Panc1 (cell line): ENCODE results near the gene SGPP2. TPM values are rescaled to one million over a fixed set of nuclear protein-coding genes. Genes with fewer than 3 reads are reported as not detected.

ENCODE experiments used
- ATAC-seq: fragments of 200-7000 bp; cut with Tn5 transposase; 2 replicates; pipeline ENCODE4 v1.9.1; 2020; ENCODE audit warnings: mild to moderate bottlenecking, moderate library complexity
- BruUV-seq: library from RNA; stranded (reverse); fragments of 400-500 nt; replicated peaks from 2 replicates; lab custom pipeline; 2021; lab: Mats Ljungman, UMichigan
- CTCF ChIA-PET: fragments of 300-600 bp; sonication (Branson Sonifier 250); formaldehyde crosslinking; loops from one replicate; lab custom pipeline; 2022; ENCODE audit warnings: antibody characterized with exemption; lab: Charles Lee
- POLR2A ChIA-PET: fragments of 300-600 bp; sonication (Branson Sonifier 250); formaldehyde crosslinking; loops from one replicate; lab custom pipeline; 2022; ENCODE audit warnings: antibody characterized with exemption; lab: Charles Lee
- DNase-seq: peaks from one replicate; pipeline ENCODE4 v3.0.0-alpha.2; 2010; ENCODE audit warnings: low read depth, low spot score
- H3K27ac ChIP-seq: 2 replicates; pipeline ENCODE4 v1.5.1; 2011; ENCODE audit warnings: mild to moderate bottlenecking, low read length, inconsistent platforms
- H3K27me3 ChIP-seq: fragments of 200-500 bp; sonication (Bioruptor generic); 2 replicates; pipeline ENCODE4 v1.6.0; 2014; ENCODE audit warnings: low read length, inconsistent platforms; ENCODE audit not compliant: control insufficient read depth, insufficient read depth
- H3K36me3 ChIP-seq: fragments of 200-500 bp; sonication (Bioruptor generic); 2 replicates; pipeline ENCODE4 v1.5.1; 2014; ENCODE audit warnings: inconsistent platforms, mild to moderate bottlenecking, low read length, moderate library complexity; ENCODE audit not compliant: control insufficient read depth, insufficient read depth
- H3K4me1 ChIP-seq: 2 replicates; pipeline ENCODE4 v1.5.1; 2011; ENCODE audit warnings: inconsistent platforms, mild to moderate bottlenecking, low read length, moderate library complexity; ENCODE audit not compliant: control insufficient read depth, insufficient read depth
- H3K4me3 ChIP-seq, 2 experiments: 2 replicates each; pipeline ENCODE4 v1.5.1; 2011 to 2012; ENCODE audit warnings: low read depth in 2 of 2, low read length in 2 of 2, mild to moderate bottlenecking in 2 of 2, inconsistent platforms in 1 of 2, moderate library complexity in 1 of 2
- H3K9me3 ChIP-seq: fragments of 200-500 bp; sonication (Bioruptor generic); 2 replicates; pipeline ENCODE4 v1.5.1; 2014; ENCODE audit warnings: low read depth, mild to moderate bottlenecking, inconsistent platforms, low read length, moderate library complexity; ENCODE audit not compliant: control insufficient read depth, insufficient read depth
- CTCF ChIP-seq: fragments of 450-650 bp; IDR thresholded peaks from 2 replicates; pipeline ENCODE4 v1.5.1; 2017; ENCODE audit warnings: mild to moderate bottlenecking
- POLR2AphosphoS5 ChIP-seq: IDR thresholded peaks from 2 replicates; pipeline ENCODE4 v1.6.1; 2012; ENCODE audit warnings: mild to moderate bottlenecking, low read depth, low read length, moderate library complexity
- REST ChIP-seq, 2 experiments: IDR thresholded peaks; 2 replicates each; pipeline ENCODE4 v1.6.1; 2011 to 2012; ENCODE audit warnings: low read depth in 2 of 2, control low read depth in 1 of 2, low read length in 1 of 2, mild to moderate bottlenecking in 1 of 2, moderate library complexity in 1 of 2; ENCODE audit not compliant: insufficient read depth in 1 of 2
- SIN3A ChIP-seq: IDR thresholded peaks from 2 replicates; pipeline ENCODE4 v1.6.1; 2012; ENCODE audit warnings: low read depth, mild to moderate bottlenecking, low read length, moderate library complexity, borderline replicate concordance; ENCODE audit not compliant: insufficient read depth
- TCF7L2 ChIP-seq: IDR thresholded peaks from 2 replicates; pipeline ENCODE4 v1.6.1; 2011; ENCODE audit warnings: mild to moderate bottlenecking, low read depth, low read length, inconsistent platforms
- in situ Hi-C: cut with HindIII; loops from 2 replicates; pipeline ENCODE4 v1.10.0; 2016; ENCODE audit warnings: low sequenced_read_pairs, low pct_unique_long_range_greater_than_20kb
- intact Hi-C: fragments of 100-400 bp; cut with micrococcal nuclease; formaldehyde crosslinking; loops from one replicate; pipeline ENCODE4 v1.10.0; 2022; ENCODE audit not compliant: unreplicated experiment
- total RNA-seq: library from RNA; stranded (reverse); gene quantifications from one replicate; pipeline ENCODE4 v1.2.1, GENCODE V29; 2021; ENCODE audit not compliant: unreplicated experiment

Gene SGPP2
- total RNA-seq, 1 experiment from 2014 or later = 0.05 TPM

- ATAC-seq (no peak), DNase-seq (no peak)
- Histone ChIP-seq H3K4me3 (no peak overlapping the region), H3K27me3 (no peaks in the 10 kb centered on the region), H3K27ac (no peak overlapping the region), H3K4me1 (no peaks in the 10 kb centered on the region), H3K36me3 (no peaks in the 10 kb centered on the region), H3K9me3 (no peaks in the 10 kb centered on the region)
- CTCF ChIA-PET = no interaction called here
- POLR2A ChIA-PET = no interaction called here
- BruUV-seq = no TSS peak
- TF ChIP-seq TCF7L2 (no peak), SIN3A (no peak), CTCF (no peak), REST (IDR thresholded peaks at IDR 0.05; ENCODE audit: insufficient read depth in 1 of 2, low read depth in 2 of 2, low read length in 1 of 2) (no peak), POLR2AphosphoS5 (no peak)
- in situ Hi-C loops = no loop called here
- intact Hi-C loops = no loop called here
These were observed 25.7 kb downstream of the SGPP2 start for GRCh38 chr2:222450021-222450420.

- Histone ChIP-seq H3K27me3 (no peaks in the 10 kb centered on the region), H3K9me3 (no peaks in the 10 kb centered on the region), H3K4me1 (no peaks in the 10 kb centered on the region), H3K36me3 (no peaks in the 10 kb centered on the region), H3K4me3 (no peak overlapping the region), H3K27ac (no peak overlapping the region)
- ChIA-PET CTCF (no interaction called here), POLR2A (no interaction called here)
- BruUV-seq = no TSS peak
- in situ Hi-C loops (no loop called here), intact Hi-C loops (no loop called here)
- no peak for TF ChIP-seq CTCF
- TF ChIP-seq POLR2AphosphoS5 = no peak
- no peak for TF ChIP-seq REST (IDR thresholded peaks at IDR 0.05; ENCODE audit: insufficient read depth in 1 of 2, low read depth in 2 of 2, low read length in 1 of 2)
- TF ChIP-seq TCF7L2 = no peak
- TF ChIP-seq SIN3A = no peak
- no peak for DNase-seq
- ATAC-seq = no peak
These were observed 26.9 kb downstream of the SGPP2 start for GRCh38 chr2:222451224-222451674.
